Measurements from ENCODE around the gene RNASE7.

DNA sequence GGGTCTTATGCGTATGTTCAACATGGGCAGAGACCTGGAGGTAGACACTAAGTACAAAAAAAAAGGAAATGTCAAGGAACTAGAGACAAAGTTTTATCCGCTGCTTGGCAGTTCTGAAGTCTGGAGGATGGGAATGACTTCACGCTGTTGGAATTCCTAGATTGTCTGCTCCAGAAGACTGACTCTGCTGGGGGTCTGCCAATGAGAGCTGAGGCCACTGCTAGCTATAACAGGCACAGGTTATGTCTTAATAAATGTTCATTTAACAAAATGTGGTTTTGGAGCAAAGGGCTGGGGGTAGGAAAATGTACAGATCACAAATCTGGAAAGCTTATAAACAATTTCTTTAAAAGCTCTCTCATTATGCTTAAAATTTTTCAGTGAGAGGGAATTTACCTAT, 21.3 kb downstream of the RNASE7 start:
- TF ChIP-seq, protein P1, sequence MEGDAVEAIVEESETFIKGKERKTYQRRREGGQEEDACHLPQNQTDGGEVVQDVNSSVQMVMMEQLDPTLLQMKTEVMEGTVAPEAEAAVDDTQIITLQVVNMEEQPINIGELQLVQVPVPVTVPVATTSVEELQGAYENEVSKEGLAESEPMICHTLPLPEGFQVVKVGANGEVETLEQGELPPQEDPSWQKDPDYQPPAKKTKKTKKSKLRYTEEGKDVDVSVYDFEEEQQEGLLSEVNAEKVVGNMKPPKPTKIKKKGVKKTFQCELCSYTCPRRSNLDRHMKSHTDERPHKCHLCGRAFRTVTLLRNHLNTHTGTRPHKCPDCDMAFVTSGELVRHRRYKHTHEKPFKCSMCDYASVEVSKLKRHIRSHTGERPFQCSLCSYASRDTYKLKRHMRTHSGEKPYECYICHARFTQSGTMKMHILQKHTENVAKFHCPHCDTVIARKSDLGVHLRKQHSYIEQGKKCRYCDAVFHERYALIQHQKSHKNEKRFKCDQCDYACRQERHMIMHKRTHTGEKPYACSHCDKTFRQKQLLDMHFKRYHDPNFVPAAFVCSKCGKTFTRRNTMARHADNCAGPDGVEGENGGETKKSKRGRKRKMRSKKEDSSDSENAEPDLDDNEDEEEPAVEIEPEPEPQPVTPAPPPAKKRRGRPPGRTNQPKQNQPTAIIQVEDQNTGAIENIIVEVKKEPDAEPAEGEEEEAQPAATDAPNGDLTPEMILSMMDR (IDR thresholded peaks at IDR 0.05 in 2 of 3, conservative IDR thresholded peaks at IDR 0.05 in 1 of 3; ENCODE audit: borderline replicate concordance in 1 of 3, insufficient read depth in 1 of 3, low read depth in 2 of 3, low read length in 2 of 3) = no peak
- TF ChIP-seq POLR2A (IDR thresholded peaks at IDR 0.05; ENCODE audit: borderline replicate concordance, extremely low read depth, insufficient read depth, insufficient read length) (no peak), CEBPB (IDR thresholded peaks at IDR 0.05; ENCODE audit: low read depth) (no peak)
